DND-41 (cell line): ENCODE measurements around the gene ABLIM1.

Experiments used
- ATAC-seq: fragments of 200-7000 bp; cut with Tn5 transposase; 3 replicates; pipeline ENCODE4 v1.9.1; 2021; ENCODE audit warnings: low read depth; ENCODE audit not compliant: insufficient read depth
- DNase-seq: peaks from one replicate; pipeline ENCODE4 v3.0.0-alpha.2; 2020
- H2AFZ ChIP-seq: 2 replicates; pipeline ENCODE4 v1.6.0; 2012; ENCODE audit warnings: low read depth, low read length
- H3K27ac ChIP-seq: 2 replicates; pipeline ENCODE4 v1.5.1; 2012; ENCODE audit warnings: low read length, inconsistent platforms
- H3K27me3 ChIP-seq: fragments of 200-600 bp; sonication (generic); 2 replicates; pipeline ENCODE4 v1.6.0; 2012; ENCODE audit warnings: low read length, mild to moderate bottlenecking, inconsistent platforms; ENCODE audit not compliant: insufficient read depth, poor library complexity
- H3K36me3 ChIP-seq: 2 replicates; pipeline ENCODE4 v1.5.1; 2012; ENCODE audit warnings: low read length, inconsistent platforms; ENCODE audit not compliant: insufficient read depth
- H3K4me1 ChIP-seq: 2 replicates; pipeline ENCODE4 v1.5.1; 2012; ENCODE audit warnings: mild to moderate bottlenecking, low read length; ENCODE audit not compliant: insufficient read depth
- H3K4me2 ChIP-seq: 2 replicates; pipeline ENCODE4 v1.6.0; 2012; ENCODE audit warnings: mild to moderate bottlenecking, moderate library complexity, low read length, inconsistent platforms; ENCODE audit not compliant: insufficient read depth
- H3K4me3 ChIP-seq, 2 experiments: fragments of 200-600 bp in 1 of 2; shearing (Covaris generic) in 1 of 2; 2 replicates each; pipeline ENCODE4 v1.5.1; 2012 to 2016; ENCODE audit warnings: inconsistent platforms in 2 of 2, low read length in 2 of 2, mild to moderate bottlenecking in 2 of 2, low read depth in 1 of 2, moderate library complexity in 1 of 2
- H3K79me2 ChIP-seq: 2 replicates; pipeline ENCODE4 v1.6.0; 2012; ENCODE audit warnings: low read length, inconsistent platforms; ENCODE audit not compliant: insufficient read depth
- H3K9ac ChIP-seq: 2 replicates; pipeline ENCODE4 v1.6.0; 2012; ENCODE audit warnings: low read depth, mild to moderate bottlenecking, inconsistent platforms, low read length, moderate library complexity
- H3K9me3 ChIP-seq: 2 replicates; pipeline ENCODE4 v1.5.1; 2012; ENCODE audit warnings: low read length, moderate library complexity, mild to moderate bottlenecking, inconsistent platforms; ENCODE audit not compliant: insufficient read depth, severe bottlenecking
- H4K20me1 ChIP-seq: 2 replicates; pipeline ENCODE4 v1.6.0; 2012; ENCODE audit warnings: low read length; ENCODE audit not compliant: insufficient read depth
- EZH2 ChIP-seq: IDR thresholded peaks from 3 replicates; pipeline ENCODE4 v1.6.1; 2012; ENCODE audit warnings: borderline replicate concordance, low read depth, mild to moderate bottlenecking, moderate library complexity, low read length, inconsistent platforms; ENCODE audit not compliant: severe bottlenecking
- TF ChIP-seq, protein P1 (sequence below): IDR thresholded peaks from 2 replicates; pipeline ENCODE4 v1.5.1; 2012; ENCODE audit warnings: borderline replicate concordance, low read length, moderate library complexity, mild to moderate bottlenecking; ENCODE audit not compliant: poor library complexity, severe bottlenecking; ENCODE audit errors: extremely low read depth

Gene ABLIM1

DNA sequence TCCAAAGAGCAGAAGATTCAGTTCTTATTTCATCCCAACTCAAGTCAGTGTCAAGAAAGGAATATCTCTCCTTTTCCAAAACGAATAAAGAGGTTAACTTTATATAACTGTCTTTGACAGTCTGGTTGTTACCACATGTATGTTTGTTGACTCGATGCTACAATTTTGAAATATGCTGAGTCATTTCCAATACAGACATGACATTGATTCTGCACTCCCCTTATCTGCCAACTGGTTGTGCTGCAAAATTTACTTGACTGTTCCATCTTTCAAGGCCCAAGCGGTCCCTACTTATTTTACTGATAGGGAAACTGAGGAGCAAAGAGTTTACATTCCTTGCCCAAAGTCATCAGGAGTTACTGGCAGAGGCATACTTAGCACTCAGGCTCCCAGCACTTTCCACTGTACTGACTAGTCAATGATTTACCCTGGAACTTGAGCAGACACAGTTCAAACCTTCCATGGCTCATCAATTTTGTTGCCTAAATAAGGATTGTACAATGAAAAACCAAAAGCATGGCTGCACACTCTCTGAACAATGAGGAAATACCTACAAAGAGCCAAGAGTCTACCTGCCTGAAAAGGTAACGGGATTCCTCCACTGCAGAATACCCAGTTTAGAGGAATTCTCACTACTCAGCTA lies 52.8 kb downstream of the ABLIM1 start:
- TF ChIP-seq, protein P1, sequence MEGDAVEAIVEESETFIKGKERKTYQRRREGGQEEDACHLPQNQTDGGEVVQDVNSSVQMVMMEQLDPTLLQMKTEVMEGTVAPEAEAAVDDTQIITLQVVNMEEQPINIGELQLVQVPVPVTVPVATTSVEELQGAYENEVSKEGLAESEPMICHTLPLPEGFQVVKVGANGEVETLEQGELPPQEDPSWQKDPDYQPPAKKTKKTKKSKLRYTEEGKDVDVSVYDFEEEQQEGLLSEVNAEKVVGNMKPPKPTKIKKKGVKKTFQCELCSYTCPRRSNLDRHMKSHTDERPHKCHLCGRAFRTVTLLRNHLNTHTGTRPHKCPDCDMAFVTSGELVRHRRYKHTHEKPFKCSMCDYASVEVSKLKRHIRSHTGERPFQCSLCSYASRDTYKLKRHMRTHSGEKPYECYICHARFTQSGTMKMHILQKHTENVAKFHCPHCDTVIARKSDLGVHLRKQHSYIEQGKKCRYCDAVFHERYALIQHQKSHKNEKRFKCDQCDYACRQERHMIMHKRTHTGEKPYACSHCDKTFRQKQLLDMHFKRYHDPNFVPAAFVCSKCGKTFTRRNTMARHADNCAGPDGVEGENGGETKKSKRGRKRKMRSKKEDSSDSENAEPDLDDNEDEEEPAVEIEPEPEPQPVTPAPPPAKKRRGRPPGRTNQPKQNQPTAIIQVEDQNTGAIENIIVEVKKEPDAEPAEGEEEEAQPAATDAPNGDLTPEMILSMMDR, result no peak
- TF ChIP-seq EZH2, result no peak
- Histone ChIP-seq H4K20me1 (no peaks in the 10 kb centered on the region), H3K27ac (no peak overlapping the region), H3K4me1 (no peaks in the 10 kb centered on the region), H3K79me2 (no peaks in the 10 kb centered on the region), H3K9me3 (no peaks in the 10 kb centered on the region), H3K27me3 (no peaks in the 10 kb centered on the region), H3K9ac (no peak overlapping the region), H3K36me3 (no peaks in the 10 kb centered on the region), H3K4me2 (no peak overlapping the region), H2AFZ (no peak overlapping the region), H3K4me3 (no peak overlapping the region)
- DNase-seq, result no peak
- ATAC-seq, result no peak

DNA sequence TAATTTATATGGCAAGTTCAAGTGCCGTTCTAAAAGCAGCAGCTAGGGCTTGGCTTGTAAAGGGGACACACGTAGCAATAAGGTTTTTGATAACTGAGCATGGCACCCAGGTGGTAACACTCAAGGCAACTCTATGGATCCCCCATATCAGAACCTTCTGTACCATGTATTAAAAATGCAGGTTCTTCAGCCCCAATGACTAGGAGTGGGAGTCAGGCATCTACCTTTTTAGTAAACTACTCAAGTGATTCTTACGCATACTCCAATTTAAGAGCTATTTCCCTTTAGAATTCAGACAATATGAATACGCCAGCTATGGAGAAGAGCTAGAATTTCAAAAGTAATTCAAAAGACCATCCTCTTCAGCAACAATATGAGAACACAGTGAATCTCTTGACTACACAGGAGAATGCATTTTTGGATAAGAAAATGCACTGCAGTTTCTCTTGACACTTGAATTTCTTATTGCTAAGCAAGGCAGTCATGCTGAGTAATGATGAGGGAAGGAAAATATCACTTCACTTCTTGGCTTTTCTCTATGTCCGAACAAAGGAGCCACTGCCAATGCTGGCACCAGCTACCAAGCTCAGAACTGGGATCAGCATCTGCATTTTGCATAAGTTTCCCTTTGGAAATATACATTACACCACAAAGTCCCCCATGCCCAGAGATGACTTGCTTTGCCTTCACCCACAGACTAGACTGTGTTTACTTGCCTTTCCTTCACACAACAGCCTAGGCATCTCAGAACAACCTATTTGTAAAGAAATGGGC lies 53.5 kb downstream of the ABLIM1 start:
- TF ChIP-seq, protein P1, result no peak
- TF ChIP-seq EZH2, result no peak
- Histone ChIP-seq H3K4me3 (no peak overlapping the region), H3K27me3 (no peaks in the 10 kb centered on the region), H3K9me3 (no peaks in the 10 kb centered on the region), H3K4me2 (no peak overlapping the region), H4K20me1 (no peaks in the 10 kb centered on the region), H3K79me2 (no peaks in the 10 kb centered on the region), H3K9ac (no peak overlapping the region), H3K4me1 (no peaks in the 10 kb centered on the region), H3K27ac (no peak overlapping the region), H3K36me3 (no peaks in the 10 kb centered on the region), H2AFZ (no peak overlapping the region)
- no peak for ATAC-seq
- no peak for DNase-seq

DNA sequence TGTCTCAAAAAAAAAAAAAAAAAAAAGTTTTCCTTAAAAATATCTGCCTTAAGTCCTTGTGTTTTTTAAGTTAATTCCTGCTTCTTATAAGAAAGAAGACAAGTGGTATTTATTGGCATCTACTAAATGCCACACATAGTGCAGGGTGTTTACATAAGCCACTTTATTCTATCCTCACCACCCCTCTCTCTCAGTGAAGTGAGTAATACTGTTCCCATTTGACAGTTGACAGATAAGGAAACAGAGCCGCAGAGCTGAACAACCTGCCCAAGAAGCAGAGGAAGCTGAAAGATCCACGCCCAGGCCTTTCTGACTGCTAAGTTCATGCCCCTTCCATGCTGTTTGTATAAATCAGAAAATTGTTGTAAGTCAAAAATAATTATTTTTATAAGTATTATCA lies 54.1 kb downstream of the ABLIM1 start:
- no peak overlapping the region for H3K9ac ChIP-seq
- H3K4me3 ChIP-seq, result no peak overlapping the region
- DNase-seq (no peak), ATAC-seq (no peak)
- H3K4me2 ChIP-seq, result no peak overlapping the region
- TF ChIP-seq EZH2, result no peak
- TF ChIP-seq, protein P1, result no peak
- no peaks in the 10 kb centered on the region for H3K79me2 ChIP-seq
- H3K9me3 ChIP-seq, result no peaks in the 10 kb centered on the region
- H3K36me3 ChIP-seq, result no peaks in the 10 kb centered on the region
- H2AFZ ChIP-seq, result no peak overlapping the region
- no peaks in the 10 kb centered on the region for H3K4me1 ChIP-seq
- H3K27ac ChIP-seq, result no peak overlapping the region
- no peaks in the 10 kb centered on the region for H3K27me3 ChIP-seq
- H4K20me1 ChIP-seq, result no peaks in the 10 kb centered on the region
